Astrocyte (in vitro differentiated cells and primary cell): ENCODE results near the gene SSUH2.

Experiments used
- CTCF ChIP-seq: IDR thresholded peaks from 2 replicates; pipeline ENCODE4 v1.5.1; 2011; ENCODE audit warnings: low read depth, mild to moderate bottlenecking, inconsistent platforms, low read length, moderate library complexity; ENCODE audit not compliant: insufficient read depth
- EZH2 ChIP-seq: IDR thresholded peaks from 2 replicates; pipeline ENCODE4 v1.6.1; 2012; ENCODE audit warnings: mild to moderate bottlenecking, low read length, inconsistent platforms; ENCODE audit not compliant: insufficient read depth

GRCh38 chr3:8621141-8621540 is 23.5 kb downstream of the SSUH2 start:
- TF ChIP-seq CTCF, result no peak
- no peak for TF ChIP-seq EZH2
